Thyroid gland (tissue), 4 donors: Measurements from ENCODE around the gene FAM241B. TPM values are rescaled to one million over a fixed set of nuclear protein-coding genes. Genes with fewer than 3 reads are reported as not detected.
A peak's percentile ranks its signal among the peaks of the same experiment; 100 is the strongest.

Experiments
- DNase-seq, 2 donors: peaks; one replicate each; pipeline ENCODE4 v3.0.0-alpha.2; 2019
- H3K27ac ChIP-seq, 3 donors: fragments of 200-600 bp; sonication (generic); 1 replicate in 2 of 3; 2 replicates in 1 of 3; pipeline ENCODE4 v1.5.1; 2016 to 2019; ENCODE audit warnings: mild to moderate bottlenecking in 1 of 3, moderate library complexity in 1 of 3
- H3K27me3 ChIP-seq: fragments of 200-600 bp; sonication (generic); one replicate; pipeline ENCODE4 v1.5.1; 2019
- H3K36me3 ChIP-seq, 2 donors: fragments of 200-600 bp; sonication (generic); one replicate each; pipeline ENCODE4 v1.5.1; 2016 to 2019
- H3K4me1 ChIP-seq, 2 donors: fragments of 200-600 bp; sonication (generic); one replicate each; pipeline ENCODE4 v1.5.1; 2017 to 2019
- H3K4me3 ChIP-seq, 3 donors: fragments of 200-600 bp; sonication (generic); replicated peaks in 1 of 3; 1 replicate in 2 of 3; 2 replicates in 1 of 3; pipeline ENCODE4 v1.5.1; 2016; ENCODE audit warnings: mild to moderate bottlenecking in 1 of 3
- H3K9me3 ChIP-seq: fragments of 200-600 bp; sonication (generic); one replicate; pipeline ENCODE4 v1.5.1; 2017
- POLR2A ChIP-seq, 2 donors: fragments of 450-650 bp; IDR thresholded peaks; one replicate each; pipeline ENCODE4 v1.6.1; 2017; ENCODE audit warnings: antibody characterized with exemption in 2 of 2, mild to moderate bottlenecking in 2 of 2, moderate library complexity in 1 of 2
- WGBS, 2 donors: methylation state at CpG; one replicate each; pipeline ENCODE4 v1.1.5; 2017; 5-methylcytosine and 5-hydroxymethylcytosine counted together
- intact Hi-C: fragments of 100-400 bp; cut with DNase I; formaldehyde crosslinking; loops from one replicate; pipeline ENCODE4 v1.15.1; 2023
- total RNA-seq, 4 donors: library from RNA; depleted of rRNA; stranded (reverse); fragments of >200 nt; gene quantifications; one replicate each; pipeline ENCODE4 v1.2.3, GENCODE V29; 2016
- TF ChIP-seq, protein P1 (sequence below), 6 experiments: fragments of 200-600 bp in 3 of 6; fragments of 450-650 bp in 3 of 6; sonication (generic) in 3 of 6; IDR thresholded peaks; one replicate each; pipeline ENCODE4 v1.5.1; 2016 to 2019; ENCODE audit warnings: antibody characterized with exemption in 6 of 6, mild to moderate bottlenecking in 2 of 6, inconsistent platforms in 1 of 6, moderate library complexity in 1 of 6

Gene FAM241B
- total RNA-seq, 4 donors from 2014 or later = 2.1 to 7.2 (median 4.6) TPM

- DNase-seq = no peak
- 83 to 85% methylated on average over 12 of the region's 12 CpGs for WGBS, 2 donors
- intact Hi-C loops = loop anchor here (5.0 to 10.0 kb wide), 3 partner anchors 153 to 273 kb away; no protein-coding TSS in a partner anchor
- TF ChIP-seq, protein P1, sequence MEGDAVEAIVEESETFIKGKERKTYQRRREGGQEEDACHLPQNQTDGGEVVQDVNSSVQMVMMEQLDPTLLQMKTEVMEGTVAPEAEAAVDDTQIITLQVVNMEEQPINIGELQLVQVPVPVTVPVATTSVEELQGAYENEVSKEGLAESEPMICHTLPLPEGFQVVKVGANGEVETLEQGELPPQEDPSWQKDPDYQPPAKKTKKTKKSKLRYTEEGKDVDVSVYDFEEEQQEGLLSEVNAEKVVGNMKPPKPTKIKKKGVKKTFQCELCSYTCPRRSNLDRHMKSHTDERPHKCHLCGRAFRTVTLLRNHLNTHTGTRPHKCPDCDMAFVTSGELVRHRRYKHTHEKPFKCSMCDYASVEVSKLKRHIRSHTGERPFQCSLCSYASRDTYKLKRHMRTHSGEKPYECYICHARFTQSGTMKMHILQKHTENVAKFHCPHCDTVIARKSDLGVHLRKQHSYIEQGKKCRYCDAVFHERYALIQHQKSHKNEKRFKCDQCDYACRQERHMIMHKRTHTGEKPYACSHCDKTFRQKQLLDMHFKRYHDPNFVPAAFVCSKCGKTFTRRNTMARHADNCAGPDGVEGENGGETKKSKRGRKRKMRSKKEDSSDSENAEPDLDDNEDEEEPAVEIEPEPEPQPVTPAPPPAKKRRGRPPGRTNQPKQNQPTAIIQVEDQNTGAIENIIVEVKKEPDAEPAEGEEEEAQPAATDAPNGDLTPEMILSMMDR (IDR thresholded peaks at IDR 0.05) = no peak
- no peak for TF ChIP-seq POLR2A (IDR thresholded peaks at IDR 0.05)
- Histone ChIP-seq H3K9me3 (no peaks in the 10 kb centered on the region), H3K4me1 (no peaks in the 10 kb centered on the region), H3K27ac (no peak overlapping the region), H3K27me3 (no peaks in the 10 kb centered on the region), H3K4me3 (no peak overlapping the region), H3K36me3 (no peaks in the 10 kb centered on the region)
These were observed 11.4 kb downstream of the FAM241B start for GRCh38 chr10:69641261-69641980.

GRCh38 chr10:69642747-69643146, 12.7 kb downstream of the FAM241B start:
- H3K36me3 ChIP-seq = no peaks in the 10 kb centered on the region
- H3K27me3 ChIP-seq = no peaks in the 10 kb centered on the region
- no peak for TF ChIP-seq POLR2A (IDR thresholded peaks at IDR 0.05)
- TF ChIP-seq, protein P1 (IDR thresholded peaks at IDR 0.05) = no peak
- H3K4me3 ChIP-seq = no peak overlapping the region
- WGBS, 2 donors = 89 to 92% methylated on average over 5 of the region's 5 CpGs
- no peaks in the 10 kb centered on the region for H3K9me3 ChIP-seq
- no peak for DNase-seq
- H3K4me1 ChIP-seq = no peaks in the 10 kb centered on the region
- no peak overlapping the region for H3K27ac ChIP-seq
- intact Hi-C loops = loop anchor here (5.0 to 10.0 kb wide), 3 partner anchors 152 to 272 kb away; no protein-coding TSS in a partner anchor

DNA sequence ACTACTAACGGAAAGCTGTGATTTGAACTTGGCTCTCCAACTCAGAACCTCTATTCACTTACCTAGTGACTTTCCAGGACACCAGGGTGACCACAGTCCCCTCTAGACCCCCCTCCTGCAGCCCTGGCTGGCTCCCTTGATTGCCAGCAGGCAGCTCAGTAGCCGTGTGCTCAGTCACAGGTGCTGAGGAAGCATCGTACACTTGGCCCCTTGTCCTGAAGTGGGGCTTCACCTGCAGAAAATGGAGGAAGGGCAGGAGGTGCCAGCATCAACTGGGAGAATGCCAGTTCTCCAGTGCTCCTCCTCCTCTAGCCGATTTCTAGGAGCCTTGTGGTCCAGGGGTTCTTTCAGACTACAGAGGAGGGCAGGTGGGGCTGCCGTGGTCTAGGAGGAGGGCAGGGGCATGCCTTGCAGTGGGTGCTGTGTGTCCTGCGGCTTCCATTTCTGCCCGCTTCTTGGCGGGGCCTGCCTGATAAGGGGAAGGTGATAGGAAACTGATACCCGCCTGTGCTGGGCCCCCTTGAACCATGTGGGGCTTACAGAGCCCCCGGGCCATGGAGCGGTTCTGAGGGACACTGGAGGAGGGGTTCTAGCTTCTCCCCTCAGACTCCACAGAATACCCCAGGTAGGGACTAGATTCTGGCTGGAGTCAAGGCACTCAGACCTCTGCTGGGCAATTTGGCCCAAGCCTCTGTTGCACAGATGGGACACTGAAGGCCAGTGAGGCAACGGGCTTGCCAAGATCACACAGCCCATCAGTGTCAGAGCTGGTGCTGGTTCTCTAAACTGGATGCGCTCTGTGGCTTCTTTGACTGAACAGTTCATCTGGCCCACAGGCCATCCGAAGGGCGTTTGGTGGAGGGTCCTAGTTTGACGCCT, 14.0 kb downstream of the FAM241B start:
- no peaks in the 10 kb centered on the region for H3K4me1 ChIP-seq
- no peaks in the 10 kb centered on the region for H3K27me3 ChIP-seq
- no peaks in the 10 kb centered on the region for H3K36me3 ChIP-seq
- 43 to 61% methylated on average over 9 to 16 of the region's 16 CpGs for WGBS, 2 donors
- no peak overlapping the region for H3K4me3 ChIP-seq
- intact Hi-C loops = loop anchor here (2.0 to 10.0 kb wide), 4 partner anchors 71 to 271 kb away; no protein-coding TSS in a partner anchor
- DNase-seq = no peak
- H3K9me3 ChIP-seq = no peaks in the 10 kb centered on the region
- no peak overlapping the region for H3K27ac ChIP-seq
- TF ChIP-seq, protein P1 (IDR thresholded peaks at IDR 0.05) = no peak
- TF ChIP-seq POLR2A (IDR thresholded peaks at IDR 0.05) = no peak

- intact Hi-C loops = loop anchor here (2.0 to 10.0 kb wide), 4 partner anchors 70 to 270 kb away; no protein-coding TSS in a partner anchor
- no peaks in the 10 kb centered on the region for H3K27me3 ChIP-seq
- TF ChIP-seq POLR2A (IDR thresholded peaks at IDR 0.05) = no peak
- TF ChIP-seq, protein P1 (IDR thresholded peaks at IDR 0.05) = peak; percentile 74 to 91 (median 84)
- WGBS, 2 donors = 42 to 57% methylated on average over 12 to 13 of the region's 13 CpGs
- H3K36me3 ChIP-seq = no peaks in the 10 kb centered on the region
- no peak overlapping the region for H3K4me3 ChIP-seq
- no peak overlapping the region for H3K27ac ChIP-seq
- no peaks in the 10 kb centered on the region for H3K4me1 ChIP-seq
- DNase-seq = peak; percentile 65 to 70
- H3K9me3 ChIP-seq = no peaks in the 10 kb centered on the region
These were observed 14.7 kb downstream of the FAM241B start for GRCh38 chr10:69644658-69645295.
